Adipose tissue (tissue), 3 donors: Measurements from ENCODE around the gene NFILZ. TPM values are rescaled to one million over a fixed set of nuclear protein-coding genes. Genes with fewer than 3 reads are reported as not detected.

Source experiments
- H3K27ac ChIP-seq: one replicate; pipeline ENCODE4 v1.5.1; 2013; ENCODE audit warnings: low read depth, low read length
- WGBS, 3 donors: extraction: QIAGEN DNeasy Blood & Tissue Kit; methylation state at CpG; one replicate each; pipeline ENCODE4 v1.1.7; 2013; 5-methylcytosine and 5-hydroxymethylcytosine counted together
- polyA plus RNA-seq, 3 donors: library from polyadenylated mRNA; stranded (reverse); fragments of 200-250 nt; gene quantifications; one replicate each; pipeline ENCODE4 v1.2.3, GENCODE V29; 2013
- donor health status: healthy with polysubstance abuse.
- donor health status: Bipolar disorder and iron deficiency.
- donor health status: healthy.

NFILZ gene
- polyA plus RNA-seq = not detected

- WGBS, 3 donors = 79 to 96% (median 95%) methylated on average over 11 of the region's 11 CpGs
Observed at GRCh38 chr19:8629996-8630683, at the start of gene NFILZ. Gene NFILZ, plus strand, starts transcription at chr19:8630633. Its CDS starts 46,133 bp downstream, at chr19:8676766.

DNA sequence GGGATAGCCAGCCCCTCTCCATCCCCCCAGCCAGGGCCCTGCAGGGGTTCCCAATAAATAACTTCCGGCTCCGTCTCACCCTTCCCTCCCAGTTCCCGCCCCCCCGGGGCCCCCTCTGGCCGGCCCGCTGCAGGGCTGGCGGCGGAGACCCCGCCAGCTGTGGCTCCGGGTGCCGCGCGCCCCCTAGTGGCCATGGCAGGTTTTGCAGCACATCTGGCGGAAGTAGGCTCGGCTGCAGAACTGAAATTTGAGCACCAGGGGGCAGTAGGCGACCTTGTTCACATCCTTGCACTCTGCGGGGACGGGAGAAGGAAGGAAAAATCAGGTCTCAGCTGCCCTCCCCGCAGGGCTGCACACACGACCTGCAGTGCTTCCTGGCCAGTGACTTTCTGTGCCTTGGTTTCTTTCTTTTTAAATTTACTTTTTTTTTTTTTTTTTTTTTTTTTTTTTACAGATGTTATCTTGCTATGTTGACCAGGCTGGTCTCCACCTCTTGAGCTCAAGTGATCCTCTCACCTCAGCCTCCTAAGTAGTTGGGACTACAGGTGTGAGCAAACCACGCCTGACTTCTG, 49.6 kb upstream of the NFILZ start:
- H3K27ac ChIP-seq = no peak overlapping the region
- WGBS, 3 donors = 3 to 4% (median 4%) methylated on average over 20 to 21 of the region's 21 CpGs

More at GRCh38 chr19:8629996-8630683, at the start of gene NFILZ:
- H3K27ac ChIP-seq = no peak within 1 kb of the TSS

DNA sequence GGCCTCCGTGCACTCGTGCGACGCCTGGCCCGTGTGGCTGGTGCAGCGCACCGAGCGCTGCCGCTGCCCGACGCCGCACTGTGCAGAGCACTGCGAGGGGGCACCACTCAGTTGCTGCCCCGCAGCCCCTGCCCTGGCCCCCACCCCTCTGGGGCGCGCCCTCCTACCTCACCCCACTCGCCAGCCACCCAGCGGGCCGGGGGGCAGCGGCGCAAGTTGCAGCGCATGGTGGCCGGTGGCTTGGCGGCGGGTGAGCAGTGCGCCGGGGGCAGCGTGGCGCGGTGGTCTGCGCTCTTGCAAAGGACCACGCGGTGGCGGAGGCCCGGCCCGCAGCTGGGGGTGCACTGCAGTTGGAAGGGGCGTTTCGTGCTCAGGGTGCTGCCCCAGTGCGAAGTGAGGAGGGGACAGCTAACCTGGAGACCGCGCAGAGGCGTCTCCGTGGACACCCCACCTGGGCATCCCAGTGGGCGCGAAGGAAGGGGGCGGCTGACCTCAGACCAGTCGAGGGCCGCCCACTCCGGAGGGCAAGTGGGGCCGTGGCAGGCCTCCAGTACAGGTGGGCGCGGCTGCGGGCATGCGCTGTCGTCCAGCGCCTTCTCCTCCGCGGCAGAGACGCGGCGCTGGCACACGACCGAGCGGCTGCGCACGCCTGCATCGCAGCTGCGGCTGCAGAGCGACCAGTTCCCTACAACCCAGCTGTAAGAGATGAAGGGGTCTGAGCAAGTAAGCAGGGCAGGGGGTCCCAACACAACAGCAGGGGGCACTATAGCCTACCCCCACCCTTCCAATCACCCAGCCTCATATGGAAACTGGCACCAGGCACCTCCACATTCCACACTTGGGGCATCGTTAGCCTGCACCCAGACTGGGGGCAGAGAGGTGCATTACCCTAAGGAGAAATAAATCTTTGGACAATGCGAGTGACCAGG, 45.2 kb upstream of the NFILZ start:
- H3K27ac ChIP-seq = no peak overlapping the region
- WGBS, 3 donors = 71 to 93% (median 86%) methylated on average over 57 to 71 of the region's 71 CpGs

DNA sequence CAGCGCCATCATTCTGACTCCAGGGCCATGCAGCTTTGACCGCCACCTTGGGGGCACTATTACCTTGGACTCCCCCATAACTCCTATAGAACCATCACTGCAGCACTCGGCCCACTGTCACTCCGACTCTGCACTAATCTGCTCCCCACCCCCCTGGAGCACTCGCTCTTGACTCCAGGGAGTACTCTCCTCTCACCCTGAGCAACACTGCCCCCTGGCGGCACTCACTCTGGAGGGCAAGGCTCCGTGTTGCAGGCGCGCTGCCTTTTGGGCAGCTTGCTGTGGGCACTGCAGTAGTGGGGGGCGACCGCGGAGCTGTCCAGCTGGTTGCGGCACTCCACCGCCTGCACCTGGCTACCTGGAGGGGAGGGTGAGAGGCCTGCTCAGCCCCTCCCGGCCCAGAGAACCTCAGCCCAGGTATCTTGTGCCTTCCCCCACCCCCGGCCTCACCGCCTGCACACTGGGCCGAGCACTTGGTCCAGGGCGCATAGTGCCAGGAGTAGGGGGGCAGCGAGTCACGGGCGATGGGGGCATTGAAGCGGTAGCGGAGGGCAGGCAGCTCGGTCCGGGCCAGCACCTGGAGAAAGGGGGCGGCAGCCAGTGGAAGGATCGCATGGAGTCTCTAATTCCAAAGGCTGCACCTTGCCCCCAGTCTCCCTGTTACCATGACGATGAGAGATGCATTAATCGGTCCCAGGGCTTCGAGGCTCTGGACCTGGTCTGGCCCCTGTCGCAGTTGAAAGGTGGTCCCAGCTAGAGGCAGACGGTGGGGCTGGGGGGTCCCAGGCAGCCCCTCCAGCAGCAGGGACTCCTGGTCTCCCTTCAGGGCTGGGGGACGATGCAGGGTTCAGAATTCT, 44.3 kb upstream of the NFILZ start:
- H3K27ac ChIP-seq = no peak overlapping the region
- WGBS, 3 donors = 66 to 88% (median 88%) methylated on average over 29 to 34 of the region's 34 CpGs

DNA sequence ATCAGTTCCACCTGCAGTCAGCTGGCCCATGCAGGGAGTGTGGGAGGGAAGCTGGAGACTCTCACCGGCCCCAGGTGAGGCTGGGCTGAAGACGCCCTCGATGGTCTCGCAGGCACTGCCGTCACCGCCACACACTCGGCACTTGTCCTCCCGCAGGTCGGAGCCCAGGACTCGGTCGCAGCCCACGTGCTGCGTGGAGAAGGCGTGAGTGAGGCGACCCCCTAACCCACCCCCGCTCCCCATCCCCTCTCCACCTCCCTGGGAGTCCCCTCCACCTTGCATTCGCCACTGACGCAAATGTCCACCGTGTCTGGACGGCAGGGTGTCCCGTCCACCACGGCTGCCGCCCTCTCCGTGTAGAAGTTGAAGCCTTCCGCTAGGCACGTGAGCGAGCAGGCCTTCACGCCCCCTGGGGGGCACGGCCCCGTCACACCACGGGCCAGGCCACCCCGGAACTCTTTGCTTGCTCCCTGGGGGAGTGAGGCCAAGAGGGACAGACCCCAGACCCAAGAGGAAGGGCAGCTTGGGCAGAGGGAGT, 41.2 kb upstream of the NFILZ start:
- WGBS, 3 donors = 79 to 93% (median 92%) methylated on average over 24 to 32 of the region's 32 CpGs
- no peak overlapping the region for H3K27ac ChIP-seq

- H3K27ac ChIP-seq = no peak overlapping the region
- 2 to 3% (median 3%) methylated on average over 44 to 55 of the region's 55 CpGs for WGBS, 3 donors
Observed at GRCh38 chr19:8592231-8593009, 38.0 kb upstream of the NFILZ start.

- WGBS, 3 donors = 94 to 98% (median 95%) methylated on average over 2 of the region's 2 CpGs
- H3K27ac ChIP-seq = no peak overlapping the region
Observed at GRCh38 chr19:8593931-8594330, 36.5 kb upstream of the NFILZ start.

GRCh38 chr19:8595651-8596050, 34.8 kb upstream of the NFILZ start:
- H3K27ac ChIP-seq = no peak overlapping the region
- 74 to 76% (median 74%) methylated on average over 15 of the region's 15 CpGs for WGBS, 3 donors

GRCh38 chr19:8596168-8596567, 34.3 kb upstream of the NFILZ start:
- 84 to 89% (median 88%) methylated on average over 23 of the region's 23 CpGs for WGBS, 3 donors

GRCh38 chr19:8600064-8600463, 30.4 kb upstream of the NFILZ start:
- H3K27ac ChIP-seq = no peak overlapping the region
- WGBS, 3 donors = 88 to 97% (median 97%) methylated on average over 2 of the region's 2 CpGs

More at GRCh38 chr19:8596168-8596567, 34.3 kb upstream of the NFILZ start:
- H3K27ac ChIP-seq = no peak overlapping the region

GRCh38 chr19:8600816-8601215, 29.6 kb upstream of the NFILZ start:
- no peak overlapping the region for H3K27ac ChIP-seq
- whole genome bisulfite sequencing, 3 donors = 94 to 97% (median 95%) methylated on average over 16 of the region's 16 CpGs

- 79 to 93% (median 92%) methylated on average over 5 of the region's 5 CpGs for WGBS, 3 donors
- no peak overlapping the region for H3K27ac ChIP-seq
Observed at GRCh38 chr19:8601796-8602195, 28.6 kb upstream of the NFILZ start.

GRCh38 chr19:8605514-8605913, 24.9 kb upstream of the NFILZ start:
- H3K27ac ChIP-seq = no peak overlapping the region
- WGBS, 3 donors = 94 to 97% (median 94%) methylated on average over 10 to 17 of the region's 17 CpGs

DNA sequence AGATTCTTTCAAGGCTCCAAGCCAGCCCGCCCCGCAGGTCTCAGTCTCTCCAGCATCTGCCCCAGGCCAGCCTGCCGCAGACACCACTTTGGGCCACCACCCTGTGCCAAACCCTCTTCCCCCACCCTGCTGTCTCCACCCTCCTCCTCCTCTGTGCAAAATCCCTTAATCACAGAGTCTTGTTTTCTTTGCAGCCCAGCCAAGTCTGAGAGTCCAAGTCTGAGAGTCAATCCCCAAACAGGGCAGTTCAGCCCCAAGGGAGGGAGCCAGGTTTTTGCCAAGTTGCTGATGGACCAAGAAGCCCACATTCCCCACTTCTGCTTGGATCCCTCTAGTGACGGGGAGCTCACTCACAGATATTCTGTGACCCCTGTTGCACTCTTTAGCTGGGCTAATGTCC, 23.0 kb upstream of the NFILZ start:
- 63 to 88% (median 73%) methylated on average over 4 of the region's 4 CpGs for WGBS, 3 donors
- H3K27ac ChIP-seq = no peak overlapping the region

GRCh38 chr19:8608941-8609278, 21.5 kb upstream of the NFILZ start:
- H3K27ac ChIP-seq = no peak overlapping the region
- WGBS, 3 donors = 45 to 49% (median 48%) methylated on average over 5 of the region's 5 CpGs

- 2 to 7% (median 3%) methylated on average over 45 to 47 of the region's 47 CpGs for WGBS, 3 donors
- H3K27ac ChIP-seq = no peak overlapping the region
Observed at GRCh38 chr19:8609279-8610040, 21.0 kb upstream of the NFILZ start.
